NCI-H345 treated with DMSO at 0.1 percent for 48 hours (cell line): ENCODE measurements around the gene CFAP20DC.
A peak's percentile ranks its signal among the peaks of the same experiment; 100 is the strongest.
"Not testable (repeated sequence)": the region's sequence is repeated elsewhere in the genome, so short reads cannot be mapped to it uniquely, and the experiment has no call there.

Experiments
- DNase-seq: peaks from one replicate; lab custom pipeline; 2025; ENCODE audit not compliant: unreplicated experiment; lab: John Stamatoyannopoulos, UW

Gene CFAP20DC

DNA sequence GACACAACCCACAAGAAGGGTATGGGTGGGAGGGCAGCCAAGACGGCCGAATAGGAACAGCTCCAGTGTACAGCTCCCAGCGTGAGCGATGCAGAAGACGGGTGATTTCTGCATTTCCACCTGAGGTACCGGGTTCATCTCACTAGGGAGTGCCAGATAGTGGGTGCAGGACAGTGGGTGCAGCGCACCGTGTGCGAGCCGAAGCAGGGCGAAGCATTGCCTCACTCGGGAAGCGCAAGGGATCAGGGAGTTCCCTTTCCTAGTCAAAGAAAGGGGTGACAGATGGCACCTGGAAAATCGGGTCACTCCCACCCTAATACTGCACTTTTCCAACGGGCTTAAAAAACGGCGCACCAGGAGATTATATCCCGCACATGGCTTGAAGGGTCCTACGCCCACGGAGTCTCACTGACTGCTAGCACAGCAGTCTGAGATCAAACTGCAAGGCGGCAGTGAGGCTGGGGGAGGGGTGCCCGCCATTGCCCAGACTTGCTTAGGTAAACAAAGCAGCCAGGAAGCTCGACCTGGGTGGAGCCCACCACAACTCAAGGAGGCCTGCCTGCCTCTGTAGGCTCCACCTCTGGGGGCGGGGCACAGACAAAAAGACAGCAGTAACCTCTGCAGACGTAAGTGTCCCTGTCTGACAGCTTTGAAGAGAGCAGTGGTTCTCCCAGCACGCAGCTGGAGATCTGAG is 243.1 kb downstream of the CFAP20DC start:
- DNase-seq: not testable (repeated sequence)

DNA sequence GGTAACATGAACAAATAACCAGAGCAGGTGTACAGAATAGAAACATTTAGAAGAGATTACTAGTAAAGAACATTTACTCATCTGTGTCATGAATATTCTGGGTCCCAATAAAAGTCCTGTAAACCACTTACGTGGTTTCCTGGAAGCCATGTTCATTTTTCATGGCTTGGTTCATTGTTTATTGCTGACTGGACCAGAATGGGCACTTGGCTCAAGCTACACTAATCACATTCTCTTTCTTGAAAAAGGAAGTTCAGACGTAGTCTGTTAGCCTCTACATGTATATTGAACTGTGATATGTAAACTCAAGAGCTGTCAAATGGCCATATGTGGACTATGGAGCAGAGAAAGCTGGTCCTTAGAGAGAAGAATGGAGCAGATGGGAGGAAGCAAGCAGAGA is 244.9 kb downstream of the CFAP20DC start:
- DNase-seq: no peak

DNA sequence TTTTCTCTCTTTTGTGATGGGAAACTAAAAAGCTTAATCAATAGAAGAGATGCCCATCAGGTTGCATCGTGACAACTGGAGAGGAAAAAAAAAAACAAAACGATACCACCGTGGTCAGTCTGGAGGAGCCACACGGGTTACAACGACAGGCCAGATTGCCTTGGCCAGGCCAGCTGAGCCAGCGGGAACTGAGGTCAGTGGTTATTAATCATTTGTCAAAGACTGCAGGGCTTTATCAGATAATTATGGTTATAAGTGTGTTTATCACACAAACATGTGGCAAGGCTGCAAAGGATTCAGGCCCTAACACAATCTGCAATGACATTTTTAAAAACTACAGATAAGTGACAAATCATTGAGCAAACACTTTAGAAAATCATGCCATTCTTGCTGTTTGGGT is 248.3 kb downstream of the CFAP20DC start:
- no peak for DNase-seq

DNA sequence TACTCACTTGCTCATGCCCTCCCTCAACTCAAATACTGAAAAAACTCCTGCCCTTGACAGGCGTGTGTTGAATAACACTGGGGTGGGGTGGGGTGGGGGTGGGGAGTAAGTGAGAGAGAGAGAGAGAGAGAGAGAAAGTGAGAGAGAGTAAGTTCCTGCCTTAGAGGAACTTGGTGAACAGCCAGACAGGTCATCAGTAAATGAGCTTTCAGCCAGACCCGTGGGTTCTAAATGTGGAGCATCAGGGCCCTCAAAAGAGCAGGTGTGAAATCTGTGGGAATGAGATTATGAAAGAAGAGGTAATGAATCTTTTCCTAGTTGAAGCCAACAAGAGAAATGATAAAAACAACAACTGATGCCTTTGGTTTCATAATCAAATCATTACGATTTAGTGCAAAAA is 248.9 kb downstream of the CFAP20DC start:
- DNase-seq: no peak

DNA sequence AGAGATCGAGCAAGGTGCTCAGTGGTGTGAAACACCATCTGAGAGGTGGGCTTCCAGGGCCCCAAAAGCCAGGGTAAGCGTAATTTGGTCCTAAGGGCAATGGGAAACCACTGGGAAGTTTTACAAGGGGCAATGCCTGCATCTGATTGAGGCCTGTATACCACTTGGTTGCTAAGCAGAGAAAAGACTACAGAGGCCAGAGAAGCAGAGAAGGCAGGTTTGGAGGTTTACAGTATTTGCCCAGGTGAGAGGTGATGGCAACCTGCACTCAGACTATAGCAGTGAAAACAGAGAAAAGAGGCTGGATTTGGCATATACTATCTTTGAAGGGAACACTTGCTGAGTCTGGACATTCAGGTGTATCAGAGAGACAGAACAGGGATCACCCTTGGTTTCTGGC is 249.8 kb downstream of the CFAP20DC start:
- no peak for DNase-seq

DNA sequence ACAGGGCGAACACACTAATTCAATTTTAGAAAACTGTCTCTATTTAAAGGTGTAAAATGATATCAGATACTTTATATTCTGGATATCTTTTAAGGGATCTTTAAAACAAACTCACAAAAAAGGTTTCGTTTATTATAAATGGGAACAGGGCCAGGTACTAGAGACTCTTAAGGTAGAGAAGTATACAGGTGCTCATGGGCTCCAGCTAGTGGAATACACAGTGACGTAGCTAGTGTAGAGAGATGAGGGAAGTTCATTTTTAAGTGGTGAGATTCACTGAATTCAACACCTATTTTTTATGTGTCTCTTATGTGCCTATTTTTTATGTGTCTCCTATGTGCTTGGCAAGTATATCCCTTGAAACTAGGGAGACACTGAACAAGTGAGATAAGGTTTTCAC is 250.6 kb downstream of the CFAP20DC start:
- DNase-seq: no peak

DNA sequence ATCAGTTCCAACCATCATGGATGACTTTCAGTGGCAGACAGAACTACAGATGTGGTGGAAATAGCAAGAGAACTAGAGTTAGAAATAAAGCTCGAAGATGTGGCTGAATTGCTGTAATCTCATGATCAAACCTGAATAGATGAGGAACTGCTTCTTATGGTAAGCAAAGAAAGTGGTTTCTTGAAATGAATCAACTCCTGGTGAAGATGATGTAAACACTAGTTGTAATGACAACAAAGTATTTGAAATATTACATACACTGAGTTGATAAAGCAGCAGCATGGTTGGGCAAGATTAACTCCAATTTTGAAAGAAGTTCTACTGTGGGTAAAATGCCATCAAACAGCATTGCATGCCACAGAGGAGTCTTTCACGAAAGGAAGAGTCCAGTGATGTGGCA is 251.5 kb downstream of the CFAP20DC start:
- DNase-seq: no peak

DNA sequence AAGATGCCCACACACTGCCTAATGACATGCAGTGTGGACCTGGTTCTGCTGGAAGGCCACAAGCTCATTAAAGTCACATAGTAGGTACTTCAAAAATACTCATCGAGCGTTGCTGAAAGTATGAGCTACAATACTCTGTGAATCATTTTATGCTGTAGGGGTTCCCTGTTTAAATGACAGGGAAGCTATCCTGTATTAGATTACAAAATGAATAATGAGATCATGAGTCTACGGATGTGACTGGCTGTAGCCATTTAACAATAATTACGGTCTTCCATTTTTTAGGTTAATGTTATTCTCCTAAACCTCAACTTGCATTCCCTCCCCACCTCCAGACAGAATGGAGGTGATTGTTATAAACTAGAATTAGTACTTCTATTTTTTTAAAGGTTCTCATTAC is 255.1 kb downstream of the CFAP20DC start:
- no peak for DNase-seq

DNA sequence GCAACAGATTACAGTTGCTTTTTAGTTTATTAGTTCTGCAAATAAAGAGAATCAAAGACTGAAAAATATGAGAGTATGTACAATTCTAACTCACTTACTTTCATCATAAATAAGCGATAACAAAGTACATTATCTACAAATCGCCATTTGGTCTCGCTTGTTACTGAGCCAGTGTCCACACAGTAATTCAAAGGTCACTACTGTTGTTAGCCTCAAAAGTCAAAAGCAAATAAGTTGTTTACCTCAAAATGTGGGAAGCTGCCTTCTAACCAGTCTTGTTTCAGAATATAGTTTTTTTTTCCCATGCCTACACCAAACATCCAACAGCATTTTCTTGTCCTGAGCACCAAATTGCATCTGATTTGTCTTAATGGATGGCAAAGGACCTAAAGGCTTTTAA is 255.9 kb downstream of the CFAP20DC start:
- DNase-seq: no peak

DNA sequence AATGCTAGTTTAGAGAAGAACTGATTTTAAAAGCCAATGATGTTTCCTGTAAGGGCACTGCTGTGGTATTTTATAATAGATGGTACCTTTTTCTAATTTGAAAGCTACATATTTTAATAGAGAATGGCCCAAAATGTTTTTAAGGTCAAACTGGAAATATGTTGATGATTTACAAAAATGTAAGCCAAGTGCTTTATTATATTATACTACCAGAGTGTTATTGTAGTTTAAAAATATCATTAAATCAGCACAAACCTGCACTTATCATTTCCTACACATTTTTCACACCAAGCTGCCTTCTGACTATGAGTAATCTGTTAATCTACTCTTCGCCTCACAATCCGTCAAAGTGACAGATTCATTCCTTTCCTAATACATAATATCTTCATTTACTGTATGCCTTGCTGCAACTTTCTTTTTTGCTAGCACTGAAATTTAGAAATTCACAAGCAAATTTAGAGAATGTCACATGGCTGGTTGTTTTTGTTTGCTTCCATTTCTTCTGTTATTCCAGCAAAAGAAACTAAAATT is 256.8 kb downstream of the CFAP20DC start:
- DNase-seq: no peak

DNA sequence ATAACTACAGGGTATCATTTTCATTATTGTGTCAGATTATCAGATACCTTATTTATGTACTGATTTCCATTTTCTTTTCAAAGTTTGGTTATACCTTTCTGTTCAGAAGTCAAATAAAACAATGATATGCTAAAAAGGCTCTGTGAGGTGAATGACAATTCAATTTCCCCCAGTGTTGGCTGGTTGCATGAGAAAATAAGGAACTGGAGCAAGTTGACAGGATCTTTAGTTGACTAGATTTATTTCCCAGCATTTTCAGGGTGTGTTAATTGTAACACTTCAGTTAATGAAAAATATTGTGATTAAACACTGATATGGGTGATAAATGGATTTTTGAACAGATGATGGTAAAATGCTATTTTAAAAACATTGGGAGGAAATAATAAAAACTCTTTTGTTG is 260.4 kb downstream of the CFAP20DC start:
- no peak for DNase-seq

DNA sequence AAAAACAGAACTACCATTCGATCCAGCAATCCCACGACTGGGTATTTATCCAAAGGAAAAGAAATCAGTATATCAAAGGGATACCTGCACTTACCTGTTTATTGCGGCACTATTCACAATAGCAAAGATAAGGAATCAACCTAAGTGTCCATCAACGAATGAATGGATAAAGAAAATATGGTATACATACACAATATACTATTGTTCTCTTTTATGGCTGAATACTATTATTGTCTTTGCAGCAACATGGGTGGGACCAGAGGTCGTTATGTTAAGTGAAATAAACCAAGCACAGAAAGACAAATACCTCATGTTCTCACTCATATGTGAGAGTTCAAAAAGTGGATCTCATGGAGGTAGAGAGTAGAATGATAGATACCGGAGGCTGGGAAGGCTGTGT is 264.9 kb downstream of the CFAP20DC start:
- DNase-seq: no peak

DNA sequence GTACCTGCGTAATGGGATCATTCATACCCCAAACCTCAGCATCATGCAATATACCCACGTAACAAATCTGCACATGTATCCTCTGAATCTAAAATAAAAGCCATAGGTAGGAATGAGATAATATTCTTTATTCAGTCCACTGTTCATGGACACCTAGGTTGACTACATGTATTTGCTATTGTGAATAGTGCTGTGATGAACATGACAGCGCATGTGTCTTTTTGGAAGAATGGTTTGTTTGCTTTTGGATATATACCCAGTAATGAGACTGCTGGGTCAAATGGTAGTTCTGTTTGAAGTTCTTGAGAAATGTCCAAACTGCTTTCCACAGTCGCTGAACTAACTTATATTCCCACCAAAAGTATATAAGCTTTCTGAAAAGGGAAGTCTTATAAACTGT is 265.4 kb downstream of the CFAP20DC start:
- DNase-seq: no peak

DNA sequence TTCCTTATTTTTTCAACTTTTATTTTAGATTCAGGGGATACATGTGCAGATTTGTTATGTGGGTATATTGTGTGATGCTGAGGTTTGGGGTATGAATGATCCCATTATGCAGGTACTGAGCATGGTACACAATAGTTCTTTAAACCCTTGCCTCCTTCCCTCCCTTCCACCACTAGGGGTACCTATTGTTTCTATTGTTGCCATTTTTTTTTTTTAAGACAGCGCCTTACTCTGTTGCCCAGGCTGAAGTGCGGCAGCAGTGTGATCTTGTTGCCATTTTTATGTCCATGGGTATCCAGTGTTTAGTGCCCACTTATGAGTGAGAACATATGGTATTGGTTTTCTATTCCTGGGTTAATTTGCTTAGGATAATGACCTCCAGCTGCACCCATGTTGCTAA is 266.0 kb downstream of the CFAP20DC start:
- DNase-seq: no peak

DNA sequence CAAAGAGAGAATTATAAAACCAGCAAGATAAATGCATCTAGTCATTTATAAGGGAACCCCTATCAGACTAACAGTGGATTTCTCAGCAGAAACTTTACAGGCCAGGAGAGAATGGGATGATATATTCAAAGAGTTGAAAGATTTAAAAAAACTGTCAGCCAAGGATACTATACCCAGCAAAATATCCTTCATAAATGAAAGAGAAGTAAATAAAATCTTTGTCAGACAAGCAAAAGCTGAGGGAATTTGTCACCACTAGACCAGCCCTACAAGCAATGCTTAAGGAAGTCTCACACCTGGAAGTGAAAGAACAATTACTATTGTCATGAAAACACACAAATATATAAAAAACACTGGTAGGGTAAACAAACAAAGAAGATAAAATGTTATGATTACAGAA is 269.9 kb downstream of the CFAP20DC start:
- no peak for DNase-seq

DNA sequence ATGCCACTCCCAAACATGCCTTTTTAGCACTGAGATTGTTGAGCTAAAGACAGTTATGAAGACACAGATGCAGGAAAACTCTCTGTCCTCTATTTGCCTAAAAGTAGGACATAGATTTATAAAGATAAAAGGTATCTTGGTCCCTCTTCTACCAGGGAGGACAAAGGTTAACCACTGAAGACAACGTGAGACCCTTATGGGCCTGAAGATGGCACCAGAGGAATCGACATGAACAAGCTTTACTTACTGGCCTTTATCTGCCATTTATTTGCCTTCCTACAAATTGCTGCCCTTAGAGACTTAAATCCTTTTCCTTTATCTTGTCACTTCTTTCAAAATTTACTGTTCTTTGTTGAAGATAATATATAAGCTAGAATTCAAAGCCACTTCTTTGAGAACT is 273.6 kb downstream of the CFAP20DC start:
- no peak for DNase-seq

DNA sequence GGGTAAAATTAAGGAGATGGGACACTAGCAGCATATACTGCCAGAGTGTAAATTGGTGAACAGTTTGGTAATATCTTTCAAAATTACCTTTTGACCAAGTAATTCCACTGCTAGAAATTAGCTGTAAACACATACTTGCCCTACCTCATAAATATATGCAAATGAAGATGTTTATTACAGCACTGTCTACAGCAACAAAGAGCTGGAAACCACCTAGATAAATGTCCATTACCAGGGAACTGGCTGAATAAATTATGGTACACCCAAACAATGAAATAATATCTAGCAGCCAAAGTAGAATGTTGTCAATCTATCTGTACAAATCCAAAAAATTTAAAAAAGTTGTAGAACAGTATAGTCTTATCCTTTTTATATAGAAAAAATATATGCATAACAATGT is 277.4 kb downstream of the CFAP20DC start:
- no peak for DNase-seq

DNA sequence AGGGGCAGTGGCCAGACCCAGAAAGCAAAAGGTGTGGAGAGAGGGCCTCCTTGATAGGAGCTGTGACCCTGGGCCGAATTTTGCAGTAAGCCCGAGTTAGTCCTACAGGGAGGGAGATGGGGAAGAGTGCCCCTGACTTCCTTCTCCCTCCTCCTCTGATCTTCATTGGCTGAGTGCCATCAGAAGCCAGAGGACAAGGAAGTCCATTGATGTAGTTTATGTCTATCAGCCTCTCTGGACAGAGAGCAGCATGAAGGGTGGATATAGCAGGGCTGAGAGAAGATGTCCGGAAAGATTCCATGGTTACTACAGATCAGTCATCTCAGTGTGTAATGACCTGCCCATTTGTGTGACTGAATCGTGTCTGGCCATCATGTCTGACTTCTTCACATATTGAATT is 280.8 kb downstream of the CFAP20DC start:
- DNase-seq: no peak

DNA sequence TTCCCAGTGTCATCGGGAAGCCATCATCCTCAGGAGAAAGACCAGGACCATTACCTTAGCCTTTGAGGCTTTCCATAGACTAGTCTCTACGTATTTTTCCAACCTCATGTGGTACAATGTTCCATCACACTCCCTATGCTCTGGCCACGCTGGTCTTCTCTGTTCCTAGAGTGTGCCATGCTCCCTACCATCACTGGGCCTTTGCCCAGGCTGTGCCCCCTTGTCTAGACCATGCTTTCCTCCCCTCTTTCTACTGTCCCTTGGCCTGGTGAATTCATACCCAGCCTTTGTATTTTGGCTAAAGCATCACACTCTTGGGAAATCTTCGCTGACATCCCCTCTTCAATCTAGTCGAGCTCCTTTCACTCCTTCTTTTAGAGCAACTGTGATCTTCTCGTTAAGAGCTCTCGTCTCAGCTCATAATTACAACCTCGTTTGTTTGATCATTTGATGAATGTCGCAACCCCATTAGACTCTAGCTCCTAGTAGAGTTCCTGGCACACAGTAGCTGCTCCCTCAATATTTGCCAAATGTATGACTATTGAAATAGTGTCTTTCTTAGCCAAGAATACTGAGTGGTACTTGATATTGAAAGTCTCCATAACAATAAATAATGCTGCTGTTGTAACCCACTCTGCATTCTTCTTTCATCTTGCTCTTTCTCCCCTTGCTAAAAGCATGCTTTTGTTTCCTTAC is 283.1 kb downstream of the CFAP20DC start:
- DNase-seq: peak; percentile 36

DNA sequence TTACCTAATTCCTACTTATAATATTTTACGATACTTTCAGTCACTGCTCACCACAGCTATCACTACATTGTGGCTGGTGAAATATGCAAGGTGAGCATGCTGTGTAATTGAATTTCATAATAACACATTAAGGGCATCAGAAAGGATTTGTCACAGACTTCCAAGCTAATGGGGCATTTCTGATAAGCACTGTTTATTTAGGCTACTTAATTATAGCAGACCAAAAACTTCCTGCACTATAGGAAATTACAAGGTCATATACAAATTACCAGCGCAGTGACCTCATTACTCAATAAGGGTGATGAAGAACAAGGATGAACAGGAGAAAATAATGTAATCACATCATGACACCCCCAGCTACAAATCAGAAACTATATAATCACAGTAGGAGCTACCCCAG is 294.7 kb downstream of the CFAP20DC start:
- DNase-seq: no peak

DNA sequence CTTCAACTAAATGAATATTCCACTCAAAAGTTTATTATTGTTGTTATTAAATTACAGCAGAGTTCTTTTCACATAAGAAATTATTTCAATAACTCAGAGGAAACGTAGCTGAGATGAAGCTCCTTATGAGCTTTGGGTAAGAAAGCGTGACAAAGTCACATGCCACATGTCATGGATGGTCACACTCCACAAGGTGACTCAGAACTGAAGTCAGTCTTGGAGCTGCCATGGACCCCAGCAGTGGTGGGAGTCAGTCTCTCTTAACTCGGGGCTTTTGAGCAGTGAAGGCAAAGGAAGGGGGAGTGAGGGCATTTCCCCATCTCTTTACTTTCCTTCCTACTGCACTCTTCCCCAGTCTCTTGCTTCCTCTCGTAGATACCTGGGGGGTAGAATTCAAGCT is 295.8 kb downstream of the CFAP20DC start:
- no peak for DNase-seq

DNA sequence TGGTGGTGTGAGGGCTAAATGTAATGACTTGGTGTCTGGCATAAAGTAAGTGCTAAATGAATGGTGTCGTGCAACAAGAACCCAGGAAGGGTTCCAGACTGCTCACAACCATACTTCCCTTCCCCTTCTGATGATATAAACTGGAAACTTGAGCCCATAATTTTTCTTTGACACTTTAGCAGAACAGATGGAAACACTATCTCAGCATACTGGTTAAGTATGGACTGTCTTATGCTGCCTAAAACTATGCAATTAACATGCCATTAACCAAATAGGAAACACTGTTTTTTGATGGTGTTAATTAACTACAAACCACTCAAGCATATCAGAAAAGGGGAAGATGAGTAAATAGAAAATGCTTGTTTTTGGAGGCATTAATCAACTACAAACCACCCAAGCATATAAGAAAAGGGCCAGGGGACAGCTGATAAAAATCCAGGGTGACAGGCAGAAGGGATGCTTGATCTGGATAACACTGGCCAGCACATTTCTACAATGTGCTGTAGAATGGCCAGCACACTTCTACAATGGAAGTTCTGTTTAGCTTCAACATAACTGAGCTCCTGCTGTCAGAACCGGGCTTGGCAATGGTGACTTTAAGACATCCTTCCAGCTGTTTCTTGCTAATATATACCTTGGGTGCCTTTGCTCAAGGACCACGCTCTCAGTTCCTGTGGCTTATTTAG is 297.8 kb downstream of the CFAP20DC start:
- DNase-seq: no peak
